HepG2 (cell line): ENCODE measurements around the gene MTA2. TPM values are rescaled to one million over a fixed set of nuclear protein-coding genes. Genes with fewer than 3 reads are reported as not detected.

Source experiments
- ATAC-seq: fragments of 200-7000 bp; cut with Tn5 transposase; 3 replicates; pipeline ENCODE4 v1.9.1; 2020; ENCODE audit warnings: mild to moderate bottlenecking, moderate library complexity
- BruUV-seq: library from RNA; stranded (reverse); fragments of 400-500 nt; replicated peaks from 2 replicates; lab custom pipeline; 2021; lab: Mats Ljungman, UMichigan
- CTCF ChIA-PET: fragments of 300-600 bp; formaldehyde crosslinking; extraction: SDS; loops from one replicate; lab custom pipeline; 2021; ENCODE audit warnings: low total read pairs, inconsistent platforms, low intra/inter-chr PET ratio; lab: Yijun Ruan, JAX
- POLR2A ChIA-PET: fragments of 350-600 bp; sonication (Branson Sonifier 250); formaldehyde crosslinking; loops from one replicate; lab custom pipeline; 2020; ENCODE audit warnings: antibody characterized with exemption, inconsistent platforms; lab: Yijun Ruan, JAX
- DNase-seq: peaks from one replicate; pipeline ENCODE4 v3.0.0-alpha.2; 2015; ENCODE audit warnings: low spot score
- FAIRE-seq: peaks from 3 replicates; lab custom pipeline; 2011; peaks lifted over from hg19 to GRCh38; lab: Jason Lieb, UNC
- H2AFZ ChIP-seq: one replicate; pipeline ENCODE4 v1.6.1; 2011; ENCODE audit warnings: low read length, inconsistent platforms
- H3K27ac ChIP-seq: fragments of 300-600 bp; 3 replicates; pipeline ENCODE4 v1.8.0; 2011; ENCODE audit warnings: mixed run types, mild to moderate bottlenecking, mixed read lengths, low read length, inconsistent platforms; ENCODE audit not compliant: insufficient read depth; ENCODE audit errors: extremely low read length
- H3K27me3 ChIP-seq, 2 experiments: fragments of 200-600 bp in 1 of 2; 2 replicates in 1 of 2; 3 replicates in 1 of 2; pipeline versions ENCODE4 v1.6.0 to v1.8.0; 2011; ENCODE audit warnings: low read length in 2 of 2, mild to moderate bottlenecking in 2 of 2, moderate library complexity in 2 of 2, inconsistent platforms in 1 of 2; ENCODE audit not compliant: insufficient read depth in 2 of 2, control insufficient read depth in 1 of 2
- H3K36me3 ChIP-seq, 2 experiments: fragments of 200-600 bp in 1 of 2; replicated peaks in 1 of 2; 2 replicates in 1 of 2; 3 replicates in 1 of 2; pipeline versions ENCODE4 v1.5.1 to v1.8.0; 2011; ENCODE audit warnings: low read length in 2 of 2, inconsistent platforms in 1 of 2; ENCODE audit not compliant: insufficient read depth in 2 of 2, control insufficient read depth in 1 of 2
- H3K4me1 ChIP-seq: 2 replicates; pipeline ENCODE4 v1.5.1; 2012; ENCODE audit warnings: low read length, inconsistent platforms; ENCODE audit not compliant: insufficient read depth
- H3K4me2 ChIP-seq: 2 replicates; pipeline ENCODE4 v1.6.0; 2011; ENCODE audit warnings: low read depth, low read length, inconsistent platforms
- H3K4me3 ChIP-seq, 3 experiments: fragments of 200-600 bp in 1 of 3; sonication (generic), shearing (Covaris generic) in 1 of 3; replicated peaks in 1 of 3; 2 replicates each; pipeline ENCODE4 v1.5.1; 2011 to 2016; ENCODE audit warnings: low read length in 3 of 3, inconsistent platforms in 2 of 3, low read depth in 2 of 3, mild to moderate bottlenecking in 2 of 3, control low read depth in 1 of 3, mixed read lengths in 1 of 3; ENCODE audit not compliant: insufficient read depth in 1 of 3
- H3K79me2 ChIP-seq: one replicate; pipeline ENCODE4 v1.6.1; 2011; ENCODE audit warnings: low read length, inconsistent platforms; ENCODE audit not compliant: insufficient read depth
- H3K9ac ChIP-seq: 2 replicates; pipeline ENCODE4 v1.6.0; 2011; ENCODE audit warnings: mild to moderate bottlenecking, low read depth, low read length, inconsistent platforms; ENCODE audit not compliant: insufficient read depth
- H3K9me3 ChIP-seq: 2 replicates; pipeline ENCODE4 v1.5.1; 2012; ENCODE audit warnings: mild to moderate bottlenecking, low read length
- H4K20me1 ChIP-seq: 2 replicates; pipeline ENCODE4 v1.6.0; 2011; ENCODE audit warnings: inconsistent platforms, mild to moderate bottlenecking, low read length, moderate library complexity; ENCODE audit not compliant: insufficient read depth
- ATAD3A ChIP-seq: sonication (generic); formaldehyde crosslinking; IDR thresholded peaks from 2 replicates; pipeline ENCODE4 v1.4.0; 2020; ENCODE audit warnings: missing genetic modification reagents
- ATF5 ChIP-seq: sonication (generic); formaldehyde crosslinking; IDR thresholded peaks from 2 replicates; pipeline ENCODE4 v1.4.0; 2020; ENCODE audit warnings: mild to moderate bottlenecking, low read depth, missing genetic modification reagents
- FOXA1 ChIP-seq, 2 experiments: fragments of 450-650 bp in 1 of 2; sonication (generic) in 1 of 2; formaldehyde crosslinking in 1 of 2; IDR thresholded peaks; 2 replicates each; pipeline versions ENCODE4 v1.4.0 to v1.6.1; 2016 to 2020; ENCODE audit warnings: missing genetic modification reagents in 1 of 2
- GLMP ChIP-seq: sonication (generic); formaldehyde crosslinking; IDR thresholded peaks from 2 replicates; pipeline ENCODE4 v1.9.0; 2021; ENCODE audit warnings: missing genetic modification reagents, mild to moderate bottlenecking, borderline replicate concordance
- HINFP ChIP-seq: sonication (generic); formaldehyde crosslinking; IDR thresholded peaks from 2 replicates; pipeline ENCODE4 v1.4.0; 2020; ENCODE audit warnings: low read depth, mild to moderate bottlenecking, missing genetic modification reagents
- KDM5A ChIP-seq: fragments of 200-600 bp; sonication (generic); IDR thresholded peaks from 2 replicates; pipeline ENCODE4 v1.7.0; 2018; ENCODE audit warnings: antibody characterized with exemption, mild to moderate bottlenecking, low read length, borderline replicate concordance
- MBNL3 ChIP-seq: fragments of 250-450 bp; sonication (Bioruptor Pico); conservative IDR thresholded peaks from 2 replicates; pipeline ENCODE4 v1.8.0; 2022; ENCODE audit warnings: mild to moderate bottlenecking, inconsistent platforms
- MLX ChIP-seq: IDR thresholded peaks from 2 replicates; pipeline ENCODE4 v1.6.1; 2016
- MTF2 ChIP-seq: sonication (generic); formaldehyde crosslinking; IDR thresholded peaks from 2 replicates; pipeline ENCODE4 v1.5.0; 2020; ENCODE audit warnings: missing genetic modification reagents, borderline replicate concordance
- PCBP1 ChIP-seq: fragments of 200-400 bp; formaldehyde crosslinking; IDR thresholded peaks from 2 replicates; pipeline ENCODE4 v1.6.1; 2017; ENCODE audit warnings: mild to moderate bottlenecking, low read depth, low read length, borderline replicate concordance
- USF2 ChIP-seq, 2 experiments: sonication (generic) in 1 of 2; formaldehyde crosslinking in 1 of 2; IDR thresholded peaks; 2 replicates each; pipeline versions ENCODE4 v1.5.1 to v1.6.1; 2011 to 2020; ENCODE audit warnings: borderline replicate concordance in 1 of 2, low read depth in 1 of 2, low read length in 1 of 2, mild to moderate bottlenecking in 1 of 2, missing genetic modification reagents in 1 of 2, moderate library complexity in 1 of 2
- ZNF276 ChIP-seq: sonication (generic); formaldehyde crosslinking; IDR thresholded peaks from 2 replicates; pipeline ENCODE4 v1.4.0; 2020; ENCODE audit warnings: mild to moderate bottlenecking, low read depth, missing genetic modification reagents
- WGBS: methylation state at CpG from one replicate; pipeline ENCODE4 v1.1.6; 2017; ENCODE audit warnings: low lambda C conversion rate; 5-methylcytosine and 5-hydroxymethylcytosine counted together
- in situ Hi-C: cut with HindIII; loops from 2 replicates; pipeline ENCODE4 v1.10.0; 2017; ENCODE audit warnings: low pct_unique_long_range_greater_than_20kb; ENCODE audit not compliant: extremely low pct_ligation_motif_present
- intact Hi-C: fragments of 100-400 bp; cut with micrococcal nuclease; formaldehyde crosslinking; loops from one replicate; pipeline ENCODE4 v1.10.0; 2022; ENCODE audit not compliant: unreplicated experiment
- polyA plus RNA-seq, 8 experiments: library from polyadenylated mRNA; depleted of rRNA in 3 of 8; stranded (reverse) in 7 of 8; unstranded in 1 of 8; fragments of >200 nt; fragmentation: Illumina TruSeq in 4 of 8; extraction: Trizol in 4 of 8; gene quantifications; 2 replicates each; pipeline versions ENCODE4 v1.2.1 to v1.2.3, GENCODE V29; 2011 to 2016; ENCODE audit warnings: low read depth in 4 of 8, missing spikeins in 1 of 8, mixed read lengths in 1 of 8; ENCODE audit not compliant: insufficient read depth in 1 of 8
- total RNA-seq, 5 experiments: library from RNA; depleted of rRNA; stranded (reverse); fragments of >200 nt; fragmentation: Illumina TruSeq; extraction: Trizol; gene quantifications; 2 replicates each; pipeline ENCODE4 v1.2.3, GENCODE V29; 2016; ENCODE audit warnings: low read depth in 1 of 5

The MTA2 gene
- total and polyA plus RNA-seq, 2 of the 13 experiments (the other 11 are each of a cell fraction or from before 2014, with no cell fraction given) = 14.0 to 70.0 TPM

- Histone ChIP-seq H3K9ac (peak within 1 kb of the TSS; percentile 100), H3K4me1 (peaks cover 53% of the 10 kb centered on the region), H2AFZ (no peak within 1 kb of the TSS), H3K9me3 (no peaks in the 10 kb centered on the region), H3K27me3 (no peaks in the 10 kb centered on the region), H4K20me1 (peaks cover 8% of the 10 kb centered on the region), H3K4me2 (peak within 1 kb of the TSS; percentile 77), H3K27ac (peak within 1 kb of the TSS; percentile 98), H3K79me2 (peaks cover 37% of the 10 kb centered on the region), H3K4me3 (peak within 1 kb of the TSS; percentile 86 to 96 (median 90)), H3K36me3 (peaks cover 4 to 24% of the 10 kb centered on the region in 2 experiments; a peak in 3 of 5 replicates)
- DNase-seq (peak; percentile 95), ATAC-seq (peak; percentile 94), FAIRE-seq (peak; percentile 64)
- in situ Hi-C loops (no loop called here), intact Hi-C loops (no loop called here)
- ChIA-PET CTCF (no interaction called here), POLR2A (interaction anchor here (0.7 to 5.0 kb wide), 20 partner anchors 10 to 831 kb away, joined by 3 to 98 read pairs (median 10); partner anchors contain the start of genes B3GAT3, C11orf98, CSKMT and EEF1G)
- TSS peak; percentile 75 for BruUV-seq
- WGBS = under 1% methylated on average over 37 of the region's 73 CpGs
- TF ChIP-seq ATF5 (CRISPR knock-in tag) (peak; percentile 47; the same call in 1 of the 2 replicates), MTF2 (no peak), GLMP (CRISPR knock-in tag) (no peak), FOXA1 (IDR thresholded peaks at IDR 0.05) (no peak), FOXA1 (CRISPR knock-in tag; IDR thresholded peaks at IDR 0.05) (no peak), MLX (CRISPR knock-in tag) (no peak; the same call in 1 of the 2 replicates), USF2 (IDR thresholded peaks at IDR 0.05; ENCODE audit: low read depth, low read length) (no peak), USF2 (CRISPR knock-in tag; IDR thresholded peaks at IDR 0.05; ENCODE audit: borderline replicate concordance) (no peak), HINFP (CRISPR knock-in tag) (0 out of 2 replicates have a peak, but pooled peaks have one; percentile 22), KDM5A (peak; percentile 71; the same call in 1 of the 2 replicates), PCBP1 (peak; percentile 75; the same call in 1 of the 2 replicates), MBNL3 (no peak), ATAD3A (CRISPR knock-in tag) (no peak), ZNF276 (CRISPR knock-in tag) (no peak)
Measured at GRCh38 chr11:62645946-62646824, 44.5 kb upstream of the MTA2 start, which contains the start of gene GANAB. Gene GANAB, minus strand, starts transcription at chr11:62646613. Its CDS starts 14 bp downstream, at chr11:62646599.
